HUES48 (cell line): ENCODE measurements around the gene PPP2R3B.

Source experiments
- H3K27ac ChIP-seq: one replicate; pipeline ENCODE4 v1.7.0; 2013; ENCODE audit warnings: low read depth, low read length, inconsistent platforms
- H3K27me3 ChIP-seq: 2 replicates; pipeline ENCODE4 v1.6.1; 2013; ENCODE audit warnings: mild to moderate bottlenecking, low read length; ENCODE audit not compliant: control insufficient read depth, insufficient read depth
- H3K36me3 ChIP-seq: 2 replicates; pipeline ENCODE4 v1.6.1; 2013; ENCODE audit warnings: low read length; ENCODE audit not compliant: control insufficient read depth, insufficient read depth
- H3K4me1 ChIP-seq: 2 replicates; pipeline ENCODE4 v1.6.1; 2013; ENCODE audit warnings: mild to moderate bottlenecking, low read length; ENCODE audit not compliant: control insufficient read depth, insufficient read depth
- H3K4me3 ChIP-seq: 2 replicates; pipeline ENCODE4 v1.5.1; 2013; ENCODE audit warnings: mild to moderate bottlenecking, low read depth, low read length
- H3K9ac ChIP-seq: 2 replicates; pipeline ENCODE4 v1.6.1; 2013; ENCODE audit warnings: mild to moderate bottlenecking, low read depth, low read length, moderate library complexity
- H3K9me3 ChIP-seq: 2 replicates; pipeline ENCODE4 v1.6.1; 2013; ENCODE audit warnings: low read length; ENCODE audit not compliant: control insufficient read depth, insufficient read depth

Gene PPP2R3B

GRCh38 chrX:369563-370101, 17.1 kb downstream of the PPP2R3B start:
- H3K27ac ChIP-seq = peak overlapping the region; percentile 59
- peaks cover 12% of the 10 kb centered on the region for H3K4me1 ChIP-seq
- no peak overlapping the region for H3K4me3 ChIP-seq
- peaks cover 15% of the 10 kb centered on the region for H3K27me3 ChIP-seq
- no peaks in the 10 kb centered on the region; the same call in 1 of the 2 replicates for H3K36me3 ChIP-seq
- no peaks in the 10 kb centered on the region for H3K9me3 ChIP-seq
- no peak overlapping the region for H3K9ac ChIP-seq

- Histone ChIP-seq H3K4me3 (no peak overlapping the region), H3K9me3 (no peaks in the 10 kb centered on the region), H3K9ac (no peak overlapping the region), H3K27ac (peak overlapping the region; percentile 59), H3K36me3 (peaks cover 3% of the 10 kb centered on the region), H3K27me3 (peaks cover 11% of the 10 kb centered on the region), H3K4me1 (peaks cover 11% of the 10 kb centered on the region; the same call in 1 of the 2 replicates)
Observed at GRCh38 chrX:368811-369562, 17.7 kb downstream of the PPP2R3B start.

- no peak overlapping the region; the same call in 1 of the 2 replicates for H3K9ac ChIP-seq
- no peak overlapping the region for H3K4me3 ChIP-seq
- peaks cover 11% of the 10 kb centered on the region; the same call in 1 of the 2 replicates for H3K4me1 ChIP-seq
- no peaks in the 10 kb centered on the region for H3K9me3 ChIP-seq
- no peak overlapping the region for H3K27ac ChIP-seq
- peaks cover 6% of the 10 kb centered on the region for H3K36me3 ChIP-seq
- peaks cover 7% of the 10 kb centered on the region for H3K27me3 ChIP-seq
Observed at GRCh38 chrX:367866-368265, 18.8 kb downstream of the PPP2R3B start.

GRCh38 chrX:367349-367748, 19.4 kb downstream of the PPP2R3B start:
- H3K4me1 ChIP-seq = peaks cover 11% of the 10 kb centered on the region; the same call in 1 of the 2 replicates
- no peak overlapping the region for H3K9ac ChIP-seq
- no peak overlapping the region for H3K27ac ChIP-seq
- peaks cover 6% of the 10 kb centered on the region for H3K36me3 ChIP-seq
- no peaks in the 10 kb centered on the region for H3K9me3 ChIP-seq
- H3K27me3 ChIP-seq = peaks cover 2% of the 10 kb centered on the region; the same call in 1 of the 2 replicates
- no peak overlapping the region for H3K4me3 ChIP-seq

GRCh38 chrX:363621-364375, 22.9 kb downstream of the PPP2R3B start:
- H3K9me3 ChIP-seq = no peaks in the 10 kb centered on the region
- no peak overlapping the region for H3K4me3 ChIP-seq
- no peak overlapping the region for H3K27ac ChIP-seq
- peaks cover 34% of the 10 kb centered on the region for H3K36me3 ChIP-seq
- no peak overlapping the region for H3K9ac ChIP-seq
- 0 out of 2 replicates have a peak, but pooled peaks cover under 1% of the 10 kb centered on the region for H3K4me1 ChIP-seq
- H3K27me3 ChIP-seq = no peaks in the 10 kb centered on the region

- H3K9me3 ChIP-seq = no peaks in the 10 kb centered on the region
- peaks cover 38% of the 10 kb centered on the region for H3K36me3 ChIP-seq
Observed at GRCh38 chrX:362937-363620, 23.6 kb downstream of the PPP2R3B start.

GRCh38 chrX:362351-362750, 24.4 kb downstream of the PPP2R3B start:
- no peak overlapping the region for H3K9ac ChIP-seq
- H3K4me1 ChIP-seq = no peaks in the 10 kb centered on the region
- no peaks in the 10 kb centered on the region for H3K9me3 ChIP-seq
- H3K4me3 ChIP-seq = no peak overlapping the region
- no peaks in the 10 kb centered on the region for H3K27me3 ChIP-seq
- H3K36me3 ChIP-seq = peaks cover 46% of the 10 kb centered on the region
- no peak overlapping the region for H3K27ac ChIP-seq

More at GRCh38 chrX:362937-363620, 23.6 kb downstream of the PPP2R3B start:
- H3K9ac ChIP-seq = no peak overlapping the region
- no peaks in the 10 kb centered on the region for H3K27me3 ChIP-seq
- H3K4me3 ChIP-seq = no peak overlapping the region
- no peak overlapping the region for H3K27ac ChIP-seq
- no peaks in the 10 kb centered on the region for H3K4me1 ChIP-seq

GRCh38 chrX:361231-362145, 25.2 kb downstream of the PPP2R3B start:
- Histone ChIP-seq H3K27ac (no peak overlapping the region), H3K9me3 (no peaks in the 10 kb centered on the region), H3K4me1 (no peaks in the 10 kb centered on the region), H3K36me3 (peaks cover 50% of the 10 kb centered on the region), H3K9ac (no peak overlapping the region), H3K4me3 (no peak overlapping the region), H3K27me3 (no peaks in the 10 kb centered on the region)

GRCh38 chrX:360496-361150, 26.1 kb downstream of the PPP2R3B start:
- H3K27ac ChIP-seq = no peak overlapping the region
- H3K4me3 ChIP-seq = no peak overlapping the region
- H3K9me3 ChIP-seq = no peaks in the 10 kb centered on the region
- H3K9ac ChIP-seq = no peak overlapping the region
- H3K36me3 ChIP-seq = peaks cover 53% of the 10 kb centered on the region
- H3K27me3 ChIP-seq = no peaks in the 10 kb centered on the region
- no peaks in the 10 kb centered on the region for H3K4me1 ChIP-seq
